ENCODE measurements around the gene KCNT1. TPM values are rescaled to one million over a fixed set of nuclear protein-coding genes. Genes with fewer than 3 reads are reported as not detected.

The KCNT1 gene
- polyA plus RNA-seq, 3 donors, result 0.06 to 0.08 (median 0.06) TPM

- DNase-seq (ENCODE audit: low read depth in 3 of 3, low spot score in 2 of 3), result no peak
Observed at GRCh38 chr9:135775911-135776310, 73.9 kb downstream of the KCNT1 start.

GRCh38 chr9:135776893-135777622 lies 75.1 kb downstream of the KCNT1 start:
- DNase-seq (ENCODE audit: low read depth in 3 of 3, low spot score in 2 of 3), result no peak

- DNase-seq (ENCODE audit: low read depth in 3 of 3, low spot score in 2 of 3), result no peak
Observed at GRCh38 chr9:135777623-135778177, 75.7 kb downstream of the KCNT1 start.

GRCh38 chr9:135778421-135778820 lies 76.4 kb downstream of the KCNT1 start:
- no peak for DNase-seq (ENCODE audit: low read depth in 3 of 3, low spot score in 2 of 3)

GRCh38 chr9:135779571-135779970 lies 77.6 kb downstream of the KCNT1 start:
- no peak for DNase-seq (ENCODE audit: low read depth in 3 of 3, low spot score in 2 of 3)

GRCh38 chr9:135780086-135780485 lies 78.1 kb downstream of the KCNT1 start:
- DNase-seq (ENCODE audit: low read depth in 3 of 3, low spot score in 2 of 3), result no peak

- no peak for DNase-seq (ENCODE audit: low read depth in 3 of 3, low spot score in 2 of 3)
Observed at GRCh38 chr9:135780626-135781025, 78.6 kb downstream of the KCNT1 start.

GRCh38 chr9:135782946-135783345 lies 81.0 kb downstream of the KCNT1 start:
- DNase-seq (ENCODE audit: low read depth in 3 of 3, low spot score in 2 of 3), result no peak

- DNase-seq (ENCODE audit: low read depth in 3 of 3, low spot score in 2 of 3), result no peak
Observed at GRCh38 chr9:135783540-135784245, 81.7 kb downstream of the KCNT1 start.

- DNase-seq (ENCODE audit: low read depth in 3 of 3, low spot score in 2 of 3), result no peak
Observed at GRCh38 chr9:135785013-135785575, 83.1 kb downstream of the KCNT1 start.

- no peak for DNase-seq (ENCODE audit: low read depth in 3 of 3, low spot score in 2 of 3)
Observed at GRCh38 chr9:135786146-135786690, 84.2 kb downstream of the KCNT1 start.

- DNase-seq (ENCODE audit: low read depth in 3 of 3, low spot score in 2 of 3), result no peak
Observed at GRCh38 chr9:135787317-135787716, 85.3 kb downstream of the KCNT1 start.

- no peak for DNase-seq (ENCODE audit: low read depth in 3 of 3, low spot score in 2 of 3)
Observed at GRCh38 chr9:135787776-135788575, 86.0 kb downstream of the KCNT1 start.

GRCh38 chr9:135788576-135789300 lies 86.8 kb downstream of the KCNT1 start:
- no peak for DNase-seq (ENCODE audit: low read depth in 3 of 3, low spot score in 2 of 3)

- DNase-seq (ENCODE audit: low read depth in 3 of 3, low spot score in 2 of 3), result no peak
Observed at GRCh38 chr9:135789838-135790291, 87.9 kb downstream of the KCNT1 start.

- no peak for DNase-seq (ENCODE audit: low read depth in 3 of 3, low spot score in 2 of 3)
Observed at GRCh38 chr9:135790356-135790755, 88.4 kb downstream of the KCNT1 start.

GRCh38 chr9:135790850-135791249 lies 88.9 kb downstream of the KCNT1 start:
- DNase-seq (ENCODE audit: low read depth in 3 of 3, low spot score in 2 of 3), result no peak

- no peak for DNase-seq (ENCODE audit: low read depth in 3 of 3, low spot score in 2 of 3)
Observed at GRCh38 chr9:135791431-135792267, 89.7 kb downstream of the KCNT1 start.

Data from right renal cortex interstitium (tissue), 3 donors.